Stomach (tissue), 9 donors: ENCODE results near the gene DENND5A. TPM values are rescaled to one million over a fixed set of nuclear protein-coding genes. Genes with fewer than 3 reads are reported as not detected.

Experiments used
- DNase-seq, 2 donors: peaks; one replicate each; pipeline versions ENCODE4 v3.0.0 to v3.0.0-alpha.2; 2013 to 2019
- H3K27ac ChIP-seq, 5 donors: fragments of 200-600 bp in 4 of 5; sonication (generic) in 4 of 5; one replicate each; pipeline ENCODE4 v1.5.1; 2013 to 2019; ENCODE audit warnings: mild to moderate bottlenecking in 1 of 5, moderate library complexity in 1 of 5
- H3K27me3 ChIP-seq, 3 donors: fragments of 200-600 bp; sonication (generic); one replicate each; pipeline ENCODE4 v1.5.1; 2017 to 2019; ENCODE audit warnings: mixed run types in 1 of 3
- H3K36me3 ChIP-seq, 4 donors: fragments of 200-600 bp; sonication (generic); 1 replicate in 3 of 4; 2 replicates in 1 of 4; pipeline ENCODE4 v1.5.1; 2016 to 2019
- H3K4me1 ChIP-seq, 4 donors: fragments of 200-600 bp; sonication (generic); one replicate each; pipeline ENCODE4 v1.5.1; 2016 to 2019
- H3K4me3 ChIP-seq, 4 donors: fragments of 200-600 bp; sonication (generic) in 3 of 4; one replicate each; pipeline ENCODE4 v1.5.1; 2016 to 2019; ENCODE audit warnings: mild to moderate bottlenecking in 1 of 4
- H3K9me3 ChIP-seq, 4 donors: fragments of 200-600 bp; sonication (generic); one replicate each; pipeline ENCODE4 v1.5.1; 2016 to 2019
- CTCF ChIP-seq, 7 experiments: fragments of 450-650 bp in 4 of 7; fragments of 200-600 bp in 3 of 7; sonication (generic) in 3 of 7; IDR thresholded peaks; one replicate each; pipeline ENCODE4 v1.5.1; 2016 to 2019; ENCODE audit warnings: antibody characterized with exemption in 7 of 7, control low read depth in 2 of 7, mild to moderate bottlenecking in 1 of 7
- EP300 ChIP-seq: sonication (generic); formaldehyde crosslinking; IDR thresholded peaks from one replicate; pipeline ENCODE4 v1.6.1; 2017; ENCODE audit warnings: antibody characterized with exemption
- POLR2A ChIP-seq, 4 donors: fragments of 450-650 bp; IDR thresholded peaks; one replicate each; pipeline ENCODE4 v1.6.1; 2016; ENCODE audit warnings: antibody characterized with exemption in 4 of 4, control low read depth in 2 of 4, mild to moderate bottlenecking in 1 of 4, moderate library complexity in 1 of 4
- POLR2AphosphoS5 ChIP-seq, 3 donors: sonication (generic); formaldehyde crosslinking; IDR thresholded peaks; one replicate each; pipeline ENCODE4 v1.6.1; 2016; ENCODE audit warnings: antibody characterized with exemption in 3 of 3
- WGBS, 5 donors: extraction: QIAGEN DNeasy Blood & Tissue Kit in 3 of 5; methylation state at CpG; one replicate each; pipeline versions ENCODE4 v1.1.5 to v1.1.7; 2013 to 2018; 5-methylcytosine and 5-hydroxymethylcytosine counted together
- intact Hi-C: fragments of 100-400 bp; cut with DNase I; formaldehyde crosslinking; loops from one replicate; pipeline ENCODE4 v1.15.1; 2023; ENCODE audit warnings: low total_unique reads
- polyA plus RNA-seq, 3 donors: library from polyadenylated mRNA; stranded (reverse); fragments of 200-250 nt; gene quantifications; one replicate each; pipeline ENCODE4 v1.2.3, GENCODE V29; 2013
- total RNA-seq, 5 donors: library from RNA; depleted of rRNA; stranded (reverse); fragments of >200 nt; gene quantifications; one replicate each; pipeline versions ENCODE4 v1.1.0 to v1.2.3, GENCODE V29; 2014 to 2016
- donor health status: healthy with polysubstance abuse.
- donor health status: Bipolar disorder and iron deficiency.
- donor health status: healthy.

Gene DENND5A
- total and polyA plus RNA-seq, 8 donors: 14.8 to 152 (median 42.3) TPM

- peaks cover 0 to 22% (median 8%) of the 10 kb centered on the region in 4 donors for H3K4me1 ChIP-seq
- no peaks in the 10 kb centered on the region for H3K9me3 ChIP-seq
- 81 to 95% (median 87%) methylated on average over 2 of the region's 2 CpGs for WGBS, 5 donors
- no peak overlapping the region for H3K27ac ChIP-seq
- H3K4me3 ChIP-seq: no peak overlapping the region
- H3K27me3 ChIP-seq: no peaks in the 10 kb centered on the region
- no peak for TF ChIP-seq POLR2A (IDR thresholded peaks at IDR 0.05)
- TF ChIP-seq CTCF (IDR thresholded peaks at IDR 0.05): no peak
- no peak for TF ChIP-seq POLR2AphosphoS5 (IDR thresholded peaks at IDR 0.05)
- no peak for TF ChIP-seq EP300
- intact Hi-C loops: no loop called here
- H3K36me3 ChIP-seq: peaks cover 9 to 25% (median 20%) of the 10 kb centered on the region in 4 donors
- no peak for DNase-seq
Measured at GRCh38 chr11:9206496-9206895, 58.7 kb downstream of the DENND5A start.

GRCh38 chr11:9203691-9204311 lies 61.3 kb downstream of the DENND5A start:
- DNase-seq: peak in 1 of 2 donors; percentile 45
- 84 to 93% (median 92%) methylated on average over 12 of the region's 12 CpGs for WGBS, 5 donors
- no peak overlapping the region for H3K27ac ChIP-seq
- no peaks in the 10 kb centered on the region for H3K9me3 ChIP-seq
- peaks cover 0 to 9% (median 0%) of the 10 kb centered on the region in 4 donors for H3K4me1 ChIP-seq
- TF ChIP-seq CTCF (IDR thresholded peaks at IDR 0.05) (no peak), POLR2AphosphoS5 (IDR thresholded peaks at IDR 0.05) (no peak), POLR2A (IDR thresholded peaks at IDR 0.05) (no peak), EP300 (no peak)
- no peaks in the 10 kb centered on the region for H3K27me3 ChIP-seq
- intact Hi-C loops: no loop called here
- H3K4me3 ChIP-seq: no peak overlapping the region
- peaks cover 9 to 27% (median 22%) of the 10 kb centered on the region in 4 donors for H3K36me3 ChIP-seq

DNA sequence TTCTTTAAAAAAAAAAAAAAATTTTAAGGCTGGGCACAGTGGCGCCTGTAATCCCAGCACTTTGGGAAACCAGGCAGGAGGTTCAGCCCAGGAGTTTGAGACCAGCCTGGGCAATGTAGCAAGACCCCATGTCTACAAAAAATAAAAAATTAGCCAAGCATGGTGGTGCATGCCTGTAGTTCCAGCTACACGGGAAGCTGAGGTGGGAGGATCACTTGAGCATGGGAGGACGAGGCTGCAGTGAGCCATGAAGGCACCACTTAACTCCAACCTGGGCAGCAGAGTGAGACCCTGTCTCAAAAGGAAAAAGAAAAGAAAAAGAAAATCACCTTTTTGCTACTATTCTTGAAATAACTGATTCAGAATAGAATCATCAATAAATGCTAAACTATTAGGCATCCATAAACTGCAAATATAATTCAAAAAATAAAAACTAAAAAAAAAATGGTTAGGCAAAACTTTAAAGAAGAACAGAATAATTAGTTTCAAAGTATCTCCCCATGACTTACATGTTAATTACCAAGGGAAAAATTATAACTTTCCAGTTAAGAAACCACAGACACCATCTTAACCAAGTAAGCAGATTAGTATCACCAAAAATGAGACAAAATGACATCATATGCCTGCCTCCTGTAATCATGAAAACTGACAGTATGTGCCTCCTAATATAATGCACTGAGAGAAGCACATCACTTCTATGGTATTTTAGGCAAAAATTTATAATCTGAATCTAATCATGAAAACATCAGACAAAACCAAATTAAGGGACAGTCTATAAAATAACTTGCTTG lies 63.6 kb downstream of the DENND5A start:
- no peak for TF ChIP-seq POLR2A (IDR thresholded peaks at IDR 0.05)
- no peak for TF ChIP-seq CTCF (IDR thresholded peaks at IDR 0.05)
- TF ChIP-seq EP300: no peak
- no peak for TF ChIP-seq POLR2AphosphoS5 (IDR thresholded peaks at IDR 0.05)
- H3K27ac ChIP-seq: no peak overlapping the region
- WGBS, 5 donors: 92 to 98% (median 93%) methylated on average over 3 of the region's 3 CpGs
- no peaks in the 10 kb centered on the region for H3K4me1 ChIP-seq
- H3K27me3 ChIP-seq: no peaks in the 10 kb centered on the region
- intact Hi-C loops: no loop called here
- H3K4me3 ChIP-seq: no peak overlapping the region
- DNase-seq: no peak
- H3K36me3 ChIP-seq: peaks cover 9 to 31% (median 22%) of the 10 kb centered on the region in 4 donors
- H3K9me3 ChIP-seq: no peaks in the 10 kb centered on the region

- no peak overlapping the region for H3K4me3 ChIP-seq
- H3K36me3 ChIP-seq: peaks cover 9 to 29% (median 25%) of the 10 kb centered on the region in 4 donors
- no peaks in the 10 kb centered on the region for H3K4me1 ChIP-seq
- no peak for DNase-seq
- WGBS, 5 donors: 91 to 96% (median 94%) methylated on average over 2 of the region's 2 CpGs
- intact Hi-C loops: no loop called here
- no peak overlapping the region for H3K27ac ChIP-seq
- no peak for TF ChIP-seq POLR2AphosphoS5 (IDR thresholded peaks at IDR 0.05)
- no peak for TF ChIP-seq CTCF (IDR thresholded peaks at IDR 0.05)
- no peak for TF ChIP-seq POLR2A (IDR thresholded peaks at IDR 0.05)
- TF ChIP-seq EP300: no peak
- H3K27me3 ChIP-seq: no peaks in the 10 kb centered on the region
- H3K9me3 ChIP-seq: no peaks in the 10 kb centered on the region
Measured at GRCh38 chr11:9200471-9200870, 64.7 kb downstream of the DENND5A start.
